ENCODE data around the gene NCOA1. TPM values are rescaled to one million over a fixed set of nuclear protein-coding genes. Genes with fewer than 3 reads are reported as not detected.

NCOA1 gene
- total and polyA plus RNA-seq, 2 donors (not counting 3 experiments of a cell fraction or from before 2014, with no cell fraction given): 11.4 to 14.1 TPM

DNA sequence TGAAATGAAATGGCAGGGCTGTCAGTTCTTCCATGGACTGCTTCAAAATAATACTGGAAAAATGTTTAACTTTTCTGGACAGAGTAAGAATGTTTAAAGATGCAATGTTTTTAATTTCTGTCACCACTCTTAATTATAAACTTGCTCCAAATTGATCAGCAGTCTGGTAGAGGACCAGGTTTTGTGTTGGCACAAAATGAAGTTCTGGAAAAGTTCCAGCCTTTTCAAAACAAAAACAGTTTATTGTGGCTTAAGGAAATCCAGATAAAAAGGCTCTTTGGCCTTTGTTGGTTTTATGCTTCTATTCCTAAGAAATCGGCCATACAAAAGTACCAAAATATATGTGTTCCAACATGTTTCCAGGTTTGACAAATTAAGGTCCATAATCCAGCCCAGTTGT, 253.3 kb downstream of the NCOA1 start:
- ChIA-PET POLR2A (no interaction called here), CTCF (no interaction called here)
- Histone ChIP-seq H2AFZ (ENCODE audit: low read depth, low read length) (no peak overlapping the region), H3K9me1 (replicated peaks; ENCODE audit: control insufficient read depth, extremely low read depth, insufficient read depth, low read length) (no peaks in the 10 kb centered on the region), H3K9me3 (replicated peaks; ENCODE audit: control insufficient read depth, insufficient read depth, low read length) (no peaks in the 10 kb centered on the region), H3K79me2 (ENCODE audit: control insufficient read depth, insufficient read depth, low read length) (no peaks in the 10 kb centered on the region), H3K27me3 (ENCODE audit: control insufficient read depth in 2 of 2, insufficient read depth in 2 of 2, low read length in 2 of 2) (no peaks in the 10 kb centered on the region), H3K4me3 (replicated peaks in 1 of 3; ENCODE audit: insufficient read depth in 1 of 3, low read depth in 1 of 3, low read length in 3 of 3) (no peak overlapping the region), H3K4me2 (ENCODE audit: insufficient read depth, low read length) (no peak overlapping the region), H4K20me1 (replicated peaks; ENCODE audit: control insufficient read depth, extremely low read depth, insufficient read depth, low read length) (no peaks in the 10 kb centered on the region), H3K4me1 (ENCODE audit: control insufficient read depth, extremely low read depth, insufficient read depth, low read length) (no peaks in the 10 kb centered on the region), H3K9ac (replicated peaks; ENCODE audit: extremely low read depth, insufficient read depth, low read length) (no peak overlapping the region), H3K36me3 (ENCODE audit: control insufficient read depth in 2 of 2, extremely low read depth in 1 of 2, insufficient read depth in 2 of 2, low read length in 2 of 2) (peaks cover 0 to 6% of the 10 kb centered on the region in 2 experiments), H3K27ac (ENCODE audit: insufficient read depth, low read depth, low read length) (no peak overlapping the region)
- TF ChIP-seq EZH2 (IDR thresholded peaks at IDR 0.05; ENCODE audit: borderline replicate concordance, low read depth, low read length, severe bottlenecking) (no peak), POLR2A (IDR thresholded peaks at IDR 0.05; ENCODE audit: low read depth, low read length) (no peak), CTCF (IDR thresholded peaks at IDR 0.05; ENCODE audit: extremely low read depth in 1 of 2, insufficient read depth in 1 of 2, low read depth in 1 of 2, low read length in 2 of 2) (no peak), MAX (IDR thresholded peaks at IDR 0.05; ENCODE audit: insufficient read depth, insufficient read length) (no peak)
- dilution Hi-C loops (cut with MboI; ENCODE audit: extremely low pct_ligation_motif_present, low sequenced_read_pairs): no loop called here
- FAIRE-seq (no peak), DNase-seq (ENCODE audit: low read depth, low spot score) (peak; percentile 5)
- BruUV-seq (replicated peaks): no TSS peak
- intact Hi-C loops (cut with micrococcal nuclease): no loop called here

- Histone ChIP-seq H3K79me2 (ENCODE audit: control insufficient read depth, insufficient read depth, low read length) (no peaks in the 10 kb centered on the region), H3K9me1 (replicated peaks; ENCODE audit: control insufficient read depth, extremely low read depth, insufficient read depth, low read length) (no peaks in the 10 kb centered on the region), H3K36me3 (ENCODE audit: control insufficient read depth in 2 of 2, extremely low read depth in 1 of 2, insufficient read depth in 2 of 2, low read length in 2 of 2) (peaks cover 0 to 6% of the 10 kb centered on the region in 2 experiments), H3K4me2 (ENCODE audit: insufficient read depth, low read length) (no peak overlapping the region), H3K9ac (replicated peaks; ENCODE audit: extremely low read depth, insufficient read depth, low read length) (no peak overlapping the region), H3K9me3 (replicated peaks; ENCODE audit: control insufficient read depth, insufficient read depth, low read length) (no peaks in the 10 kb centered on the region), H3K27ac (ENCODE audit: insufficient read depth, low read depth, low read length) (no peak overlapping the region), H3K27me3 (ENCODE audit: control insufficient read depth in 2 of 2, insufficient read depth in 2 of 2, low read length in 2 of 2) (no peaks in the 10 kb centered on the region), H3K4me3 (replicated peaks in 1 of 3; ENCODE audit: insufficient read depth in 1 of 3, low read depth in 1 of 3, low read length in 3 of 3) (no peak overlapping the region), H3K4me1 (ENCODE audit: control insufficient read depth, extremely low read depth, insufficient read depth, low read length) (no peaks in the 10 kb centered on the region), H2AFZ (ENCODE audit: low read depth, low read length) (no peak overlapping the region), H4K20me1 (replicated peaks; ENCODE audit: control insufficient read depth, extremely low read depth, insufficient read depth, low read length) (no peaks in the 10 kb centered on the region)
- no peak for FAIRE-seq
- no TSS peak for BruUV-seq (replicated peaks)
- ChIA-PET CTCF (interaction anchor here (1.0 kb wide), 1 partner anchor 17 kb away, joined by 4 read pairs; no protein-coding TSS in a partner anchor), POLR2A (no interaction called here)
- intact Hi-C loops (cut with micrococcal nuclease): no loop called here
- DNase-seq (ENCODE audit: low read depth, low spot score): no peak
- dilution Hi-C loops (cut with MboI; ENCODE audit: extremely low pct_ligation_motif_present, low sequenced_read_pairs): no loop called here
- TF ChIP-seq MYC (IDR thresholded peaks at IDR 0.05; ENCODE audit: low read depth, low read length): no peak
- TF ChIP-seq JUN (IDR thresholded peaks at IDR 0.05; ENCODE audit: borderline replicate concordance, insufficient read depth, insufficient read length, low read depth): no peak
- TF ChIP-seq MAX (IDR thresholded peaks at IDR 0.05; ENCODE audit: insufficient read depth, insufficient read length): no peak
- TF ChIP-seq FOS (IDR thresholded peaks at IDR 0.05; ENCODE audit: borderline replicate concordance, insufficient read depth, low read length): no peak
- TF ChIP-seq POLR2A (IDR thresholded peaks at IDR 0.05; ENCODE audit: low read depth, low read length): no peak
- TF ChIP-seq EZH2 (IDR thresholded peaks at IDR 0.05; ENCODE audit: borderline replicate concordance, low read depth, low read length, severe bottlenecking): no peak
- no peak for TF ChIP-seq CTCF (IDR thresholded peaks at IDR 0.05; ENCODE audit: extremely low read depth in 1 of 2, insufficient read depth in 1 of 2, low read depth in 1 of 2, low read length in 2 of 2)
- no peak for TF ChIP-seq POLR2AphosphoS5 (IDR thresholded peaks at IDR 0.05; ENCODE audit: insufficient read depth, low read depth, low read length)
- no peak for TF ChIP-seq GATA2 (IDR thresholded peaks at IDR 0.05; ENCODE audit: insufficient read depth, insufficient read length, low read depth, low read length)
These were observed 254.8 kb downstream of the NCOA1 start for GRCh38 chr2:24745825-24746224.

Data from endothelial cell of umbilical vein (primary cell).